Body of pancreas (tissue), 4 donors: ENCODE measurements around the gene TAF11L12.

Experiments
- POLR2A ChIP-seq, 3 donors: fragments of 450-650 bp; IDR thresholded peaks; one replicate each; pipeline ENCODE4 v1.6.1; 2016; ENCODE audit warnings: antibody characterized with exemption in 3 of 3, mild to moderate bottlenecking in 2 of 3
- TF ChIP-seq, protein P1 (sequence below), 7 experiments: fragments of 450-650 bp in 4 of 7; fragments of 200-600 bp in 3 of 7; sonication (generic) in 3 of 7; IDR thresholded peaks; one replicate each; pipeline ENCODE4 v1.5.1; 2016 to 2019; ENCODE audit warnings: antibody characterized with exemption in 7 of 7

DNA sequence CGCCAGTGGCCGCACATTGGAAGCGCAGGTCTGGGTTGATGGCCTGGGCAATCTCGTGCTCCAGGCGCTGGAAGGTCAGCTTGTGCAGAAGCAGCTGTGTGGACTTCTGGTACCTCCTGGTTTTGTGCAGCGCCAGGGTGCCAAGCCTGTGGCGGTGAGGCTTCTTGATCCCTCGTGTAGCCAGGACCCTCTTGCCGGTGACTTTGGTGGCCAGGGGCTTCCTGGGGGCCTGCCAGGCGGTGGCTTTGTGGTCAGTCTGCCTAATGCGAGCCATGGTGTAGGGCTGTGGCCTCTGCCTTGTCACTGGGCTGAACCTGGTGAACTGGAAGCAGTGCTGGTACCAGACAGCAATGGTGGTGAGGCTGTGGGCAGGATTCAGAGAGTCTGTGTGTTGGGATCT lies 15.5 kb downstream of the TAF11L12 start:
- TF ChIP-seq, protein P1, sequence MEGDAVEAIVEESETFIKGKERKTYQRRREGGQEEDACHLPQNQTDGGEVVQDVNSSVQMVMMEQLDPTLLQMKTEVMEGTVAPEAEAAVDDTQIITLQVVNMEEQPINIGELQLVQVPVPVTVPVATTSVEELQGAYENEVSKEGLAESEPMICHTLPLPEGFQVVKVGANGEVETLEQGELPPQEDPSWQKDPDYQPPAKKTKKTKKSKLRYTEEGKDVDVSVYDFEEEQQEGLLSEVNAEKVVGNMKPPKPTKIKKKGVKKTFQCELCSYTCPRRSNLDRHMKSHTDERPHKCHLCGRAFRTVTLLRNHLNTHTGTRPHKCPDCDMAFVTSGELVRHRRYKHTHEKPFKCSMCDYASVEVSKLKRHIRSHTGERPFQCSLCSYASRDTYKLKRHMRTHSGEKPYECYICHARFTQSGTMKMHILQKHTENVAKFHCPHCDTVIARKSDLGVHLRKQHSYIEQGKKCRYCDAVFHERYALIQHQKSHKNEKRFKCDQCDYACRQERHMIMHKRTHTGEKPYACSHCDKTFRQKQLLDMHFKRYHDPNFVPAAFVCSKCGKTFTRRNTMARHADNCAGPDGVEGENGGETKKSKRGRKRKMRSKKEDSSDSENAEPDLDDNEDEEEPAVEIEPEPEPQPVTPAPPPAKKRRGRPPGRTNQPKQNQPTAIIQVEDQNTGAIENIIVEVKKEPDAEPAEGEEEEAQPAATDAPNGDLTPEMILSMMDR (IDR thresholded peaks at IDR 0.05), result no peak
- no peak for TF ChIP-seq POLR2A (IDR thresholded peaks at IDR 0.05)
